Osteoblast (primary cell): ENCODE data around the gene MEF2D. TPM values are rescaled to one million over a fixed set of nuclear protein-coding genes. Genes with fewer than 3 reads are reported as not detected.

Experiments used
- DNase-seq: peaks from one replicate; pipeline ENCODE4 v3.0.0; 2011; ENCODE audit warnings: low spot score, mixed read lengths; ENCODE audit not compliant: insufficient read length; ENCODE audit errors: missing footprints
- H2AFZ ChIP-seq: 2 replicates; pipeline ENCODE4 v1.6.0; 2011; ENCODE audit warnings: mild to moderate bottlenecking, low read length
- H3K27ac ChIP-seq: 2 replicates; pipeline ENCODE4 v1.5.1; 2011; ENCODE audit warnings: mild to moderate bottlenecking, low read depth, low read length, moderate library complexity
- H3K27me3 ChIP-seq: 2 replicates; pipeline ENCODE4 v1.6.0; 2012; ENCODE audit warnings: mild to moderate bottlenecking, control low read depth, inconsistent platforms, low read length, moderate library complexity; ENCODE audit not compliant: insufficient read depth
- H3K36me3 ChIP-seq: 2 replicates; pipeline ENCODE4 v1.5.1; 2011; ENCODE audit warnings: mild to moderate bottlenecking, low read length, control low read depth, moderate library complexity; ENCODE audit not compliant: insufficient read depth
- H3K4me1 ChIP-seq: 2 replicates; pipeline ENCODE4 v1.5.1; 2011; ENCODE audit warnings: mild to moderate bottlenecking, low read length, control low read depth, moderate library complexity; ENCODE audit not compliant: insufficient read depth
- H3K4me2 ChIP-seq: 2 replicates; pipeline ENCODE4 v1.6.0; 2011; ENCODE audit warnings: mild to moderate bottlenecking, low read length; ENCODE audit not compliant: insufficient read depth
- H3K4me3 ChIP-seq: fragments of 200-600 bp; sonication (generic); 3 replicates; pipeline ENCODE4 v1.5.1; 2012; ENCODE audit warnings: mild to moderate bottlenecking, low read length, inconsistent platforms; ENCODE audit not compliant: insufficient read depth
- H3K79me2 ChIP-seq: 2 replicates; pipeline ENCODE4 v1.6.0; 2012; ENCODE audit warnings: mild to moderate bottlenecking, low read length, control low read depth, inconsistent platforms; ENCODE audit not compliant: insufficient read depth
- H3K9me3 ChIP-seq: 2 replicates; pipeline ENCODE4 v1.5.1; 2011; ENCODE audit warnings: low read depth, low read length, control low read depth
- H4K20me1 ChIP-seq: 2 replicates; pipeline ENCODE4 v1.6.0; 2012; ENCODE audit warnings: mild to moderate bottlenecking, low read length, control low read depth; ENCODE audit not compliant: insufficient read depth
- total RNA-seq: library from RNA; depleted of rRNA; stranded (reverse); fragments of >200 nt; gene quantifications from 2 replicates; pipeline ENCODE4 v1.2.3, GENCODE V29; 2012
- TF ChIP-seq, protein P1 (sequence below): IDR thresholded peaks from 2 replicates; pipeline ENCODE4 v1.5.1; 2011; ENCODE audit warnings: mild to moderate bottlenecking, low read depth, low read length, moderate library complexity; ENCODE audit errors: extremely low read depth

The MEF2D gene
- total RNA-seq, 1 donor: 14.1 TPM

DNA sequence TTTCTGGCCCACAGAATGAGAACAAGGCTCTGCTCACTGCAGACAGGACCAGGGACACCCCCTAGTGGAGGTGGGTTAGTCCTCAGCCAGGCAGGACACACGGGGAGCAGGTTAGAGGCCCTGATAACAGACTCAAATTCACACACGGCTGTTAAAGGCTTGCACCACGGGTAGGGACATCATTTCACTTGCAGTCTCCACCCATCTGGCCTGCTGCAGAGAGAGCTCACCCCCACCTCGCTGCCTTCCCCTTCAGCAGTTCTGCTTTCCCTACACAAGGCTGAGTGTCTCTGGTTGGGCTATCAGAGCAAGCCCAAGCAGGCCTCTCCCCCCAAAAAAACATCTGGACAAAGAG lies 20.6 kb downstream of the MEF2D start:
- peak; percentile 66 for DNase-seq
- H3K27me3 ChIP-seq: no peaks in the 10 kb centered on the region
- peaks cover 91% of the 10 kb centered on the region for H3K79me2 ChIP-seq
- H4K20me1 ChIP-seq: peaks cover 77% of the 10 kb centered on the region
- H3K9me3 ChIP-seq: no peaks in the 10 kb centered on the region
- no peak overlapping the region for H2AFZ ChIP-seq
- H3K27ac ChIP-seq: no peak overlapping the region
- H3K4me2 ChIP-seq: no peak overlapping the region
- peaks cover 18% of the 10 kb centered on the region for H3K4me1 ChIP-seq
- H3K36me3 ChIP-seq: peaks cover 77% of the 10 kb centered on the region
- TF ChIP-seq, protein P1, sequence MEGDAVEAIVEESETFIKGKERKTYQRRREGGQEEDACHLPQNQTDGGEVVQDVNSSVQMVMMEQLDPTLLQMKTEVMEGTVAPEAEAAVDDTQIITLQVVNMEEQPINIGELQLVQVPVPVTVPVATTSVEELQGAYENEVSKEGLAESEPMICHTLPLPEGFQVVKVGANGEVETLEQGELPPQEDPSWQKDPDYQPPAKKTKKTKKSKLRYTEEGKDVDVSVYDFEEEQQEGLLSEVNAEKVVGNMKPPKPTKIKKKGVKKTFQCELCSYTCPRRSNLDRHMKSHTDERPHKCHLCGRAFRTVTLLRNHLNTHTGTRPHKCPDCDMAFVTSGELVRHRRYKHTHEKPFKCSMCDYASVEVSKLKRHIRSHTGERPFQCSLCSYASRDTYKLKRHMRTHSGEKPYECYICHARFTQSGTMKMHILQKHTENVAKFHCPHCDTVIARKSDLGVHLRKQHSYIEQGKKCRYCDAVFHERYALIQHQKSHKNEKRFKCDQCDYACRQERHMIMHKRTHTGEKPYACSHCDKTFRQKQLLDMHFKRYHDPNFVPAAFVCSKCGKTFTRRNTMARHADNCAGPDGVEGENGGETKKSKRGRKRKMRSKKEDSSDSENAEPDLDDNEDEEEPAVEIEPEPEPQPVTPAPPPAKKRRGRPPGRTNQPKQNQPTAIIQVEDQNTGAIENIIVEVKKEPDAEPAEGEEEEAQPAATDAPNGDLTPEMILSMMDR: no peak
- no peak overlapping the region for H3K4me3 ChIP-seq

DNA sequence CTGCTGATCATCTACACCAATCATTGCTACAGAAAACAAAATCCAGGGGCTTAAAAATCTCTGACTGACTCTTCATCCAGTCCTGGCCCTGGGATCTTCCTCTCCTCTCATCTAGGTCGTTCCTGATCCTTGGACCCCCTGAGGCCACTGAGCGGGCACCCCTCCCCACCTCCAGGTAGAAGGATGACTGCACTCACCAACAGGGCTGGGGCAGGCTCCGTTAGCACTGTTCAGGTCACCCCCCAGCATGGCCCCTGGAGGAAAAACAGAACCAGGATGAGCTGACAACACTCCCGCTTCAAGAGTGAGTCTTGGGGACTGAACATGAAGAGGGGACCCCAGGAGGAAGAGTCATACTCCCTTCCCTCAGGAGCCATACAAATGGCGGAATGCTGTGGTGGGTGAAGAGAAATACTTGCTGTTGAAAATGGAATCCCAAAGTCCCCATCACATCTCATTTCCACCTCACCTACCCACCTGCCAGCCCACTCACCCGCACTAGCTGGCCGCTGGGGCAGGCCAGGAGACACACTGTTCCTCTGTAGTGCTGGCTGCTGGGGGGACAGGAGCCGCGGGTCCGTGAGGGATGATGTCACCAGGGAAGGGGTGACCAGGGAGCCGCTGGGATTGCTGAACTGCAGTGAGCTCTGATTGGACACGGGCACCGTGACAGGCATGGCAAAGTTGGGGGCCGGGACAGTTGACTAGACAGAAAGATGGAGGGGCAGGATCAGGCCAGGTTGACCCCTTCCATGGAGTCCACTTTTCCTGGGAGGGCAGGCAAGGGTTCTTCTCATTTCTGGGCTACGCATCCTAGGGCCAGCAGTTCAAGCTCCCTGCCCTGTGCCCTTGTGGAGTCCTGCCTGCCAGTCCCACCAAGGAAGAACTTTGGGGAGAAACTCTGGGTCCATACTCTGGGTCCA lies 21.2 kb downstream of the MEF2D start:
- Histone ChIP-seq H3K4me2 (no peak overlapping the region), H3K4me1 (peaks cover 18% of the 10 kb centered on the region), H3K36me3 (peaks cover 84% of the 10 kb centered on the region), H2AFZ (no peak overlapping the region), H3K79me2 (peaks cover 84% of the 10 kb centered on the region), H3K27ac (no peak overlapping the region), H3K27me3 (no peaks in the 10 kb centered on the region), H3K4me3 (no peak overlapping the region), H3K9me3 (no peaks in the 10 kb centered on the region), H4K20me1 (peaks cover 74% of the 10 kb centered on the region)
- peak; percentile 68 for DNase-seq
- TF ChIP-seq, protein P1: no peak

DNA sequence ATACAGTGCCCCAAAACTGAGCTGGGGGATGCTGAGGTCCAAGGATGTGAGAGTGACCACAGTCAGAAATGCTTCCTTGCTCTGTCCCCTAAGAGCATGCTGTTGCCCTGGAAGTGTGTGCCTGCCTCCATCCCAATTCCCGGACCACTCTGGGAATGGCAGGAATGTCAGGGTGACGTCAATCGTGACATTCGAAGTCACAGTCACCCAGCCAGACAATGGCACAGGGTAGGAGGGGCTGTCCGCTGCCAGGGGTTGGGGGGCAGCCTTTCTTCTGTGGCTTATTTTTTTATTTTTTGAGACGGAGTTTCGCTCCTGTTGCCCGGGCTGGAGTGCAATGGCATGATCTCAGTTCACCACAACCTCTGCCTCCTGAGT lies 22.3 kb downstream of the MEF2D start:
- DNase-seq: peak; percentile 62
- Histone ChIP-seq H4K20me1 (peaks cover 62% of the 10 kb centered on the region), H3K4me1 (peaks cover 18% of the 10 kb centered on the region), H3K27ac (peak overlapping the region; percentile 88), H2AFZ (no peak overlapping the region), H3K4me2 (no peak overlapping the region), H3K4me3 (no peak overlapping the region), H3K79me2 (peaks cover 78% of the 10 kb centered on the region), H3K36me3 (peaks cover 95% of the 10 kb centered on the region), H3K27me3 (no peaks in the 10 kb centered on the region), H3K9me3 (no peaks in the 10 kb centered on the region)
- TF ChIP-seq, protein P1: no peak

DNA sequence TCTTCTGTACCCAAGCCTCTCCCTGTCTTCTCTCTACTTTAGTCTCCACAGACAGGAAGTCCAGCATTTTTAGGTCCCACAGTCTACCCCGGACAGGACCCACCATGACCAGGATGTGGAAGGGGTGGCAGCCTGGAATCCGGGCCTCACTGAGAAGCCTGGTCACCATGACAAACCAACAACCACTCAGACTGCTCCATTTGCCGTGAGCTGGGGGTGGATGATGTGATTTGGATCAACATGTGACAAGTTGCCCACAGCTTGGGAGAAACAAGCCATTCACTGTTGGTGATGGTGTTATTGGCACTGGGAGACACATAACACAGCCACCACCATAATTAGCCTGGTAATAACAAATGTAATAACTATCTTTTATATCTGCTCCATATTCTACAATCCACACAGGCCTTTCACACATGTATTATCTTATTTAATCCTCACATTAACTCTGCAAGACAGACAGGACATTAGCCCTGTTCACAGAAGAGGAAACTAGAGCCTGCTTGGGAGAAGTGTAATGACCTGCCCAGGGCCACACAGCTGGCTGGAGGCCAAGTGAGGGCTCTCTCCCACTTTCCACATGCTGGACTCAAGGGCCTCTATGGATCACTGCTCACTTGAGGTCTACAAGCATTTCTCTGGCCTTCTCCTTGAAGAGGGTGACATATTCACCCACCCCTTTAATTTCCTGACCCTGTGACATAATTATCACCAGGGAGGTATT lies 22.9 kb downstream of the MEF2D start:
- H3K4me1 ChIP-seq: peaks cover 18% of the 10 kb centered on the region
- H2AFZ ChIP-seq: no peak overlapping the region
- H3K27me3 ChIP-seq: no peaks in the 10 kb centered on the region
- H3K79me2 ChIP-seq: peaks cover 74% of the 10 kb centered on the region
- H3K9me3 ChIP-seq: no peaks in the 10 kb centered on the region
- peak; percentile 80 for DNase-seq
- H3K4me2 ChIP-seq: no peak overlapping the region
- H3K4me3 ChIP-seq: no peak overlapping the region
- TF ChIP-seq, protein P1: no peak
- peak overlapping the region; percentile 88 for H3K27ac ChIP-seq
- H4K20me1 ChIP-seq: peaks cover 57% of the 10 kb centered on the region
- peaks cover 93% of the 10 kb centered on the region for H3K36me3 ChIP-seq
